Hepatocyte (in vitro differentiated cells): Measurements from ENCODE around the gene BBS1.

Experiments used
- EZH2 ChIP-seq: fragments of 200-600 bp; sonication (generic); IDR thresholded peaks from 2 replicates; pipeline ENCODE4 v1.6.1; 2016; ENCODE audit warnings: antibody characterized with exemption, mild to moderate bottlenecking, borderline replicate concordance
- TF ChIP-seq, protein P1 (sequence below): fragments of 200-600 bp; sonication (generic); IDR thresholded peaks from 2 replicates; pipeline ENCODE4 v1.5.1; 2016; ENCODE audit warnings: antibody characterized with exemption, mild to moderate bottlenecking; ENCODE audit not compliant: poor library complexity

DNA sequence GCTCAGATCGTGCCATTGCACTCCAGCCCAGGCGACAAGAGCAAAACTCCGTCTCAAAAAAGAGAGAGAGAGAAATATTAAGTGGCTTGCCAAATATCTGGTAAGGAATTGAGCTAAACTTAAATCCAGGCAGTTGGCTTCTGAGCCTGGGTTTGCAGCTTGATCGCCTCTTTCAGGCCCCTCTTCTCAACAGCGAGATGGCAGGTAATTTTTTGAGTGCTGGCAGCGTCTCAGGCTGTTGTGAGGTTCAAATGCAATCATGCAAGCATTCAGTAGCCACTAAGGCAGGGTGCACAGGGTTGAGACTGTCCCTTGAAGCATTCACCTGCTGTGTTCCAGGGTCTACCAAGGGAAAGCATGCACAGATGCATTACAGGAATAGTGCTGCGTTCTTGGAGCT, 58.6 kb downstream of the BBS1 start:
- TF ChIP-seq, protein P1, sequence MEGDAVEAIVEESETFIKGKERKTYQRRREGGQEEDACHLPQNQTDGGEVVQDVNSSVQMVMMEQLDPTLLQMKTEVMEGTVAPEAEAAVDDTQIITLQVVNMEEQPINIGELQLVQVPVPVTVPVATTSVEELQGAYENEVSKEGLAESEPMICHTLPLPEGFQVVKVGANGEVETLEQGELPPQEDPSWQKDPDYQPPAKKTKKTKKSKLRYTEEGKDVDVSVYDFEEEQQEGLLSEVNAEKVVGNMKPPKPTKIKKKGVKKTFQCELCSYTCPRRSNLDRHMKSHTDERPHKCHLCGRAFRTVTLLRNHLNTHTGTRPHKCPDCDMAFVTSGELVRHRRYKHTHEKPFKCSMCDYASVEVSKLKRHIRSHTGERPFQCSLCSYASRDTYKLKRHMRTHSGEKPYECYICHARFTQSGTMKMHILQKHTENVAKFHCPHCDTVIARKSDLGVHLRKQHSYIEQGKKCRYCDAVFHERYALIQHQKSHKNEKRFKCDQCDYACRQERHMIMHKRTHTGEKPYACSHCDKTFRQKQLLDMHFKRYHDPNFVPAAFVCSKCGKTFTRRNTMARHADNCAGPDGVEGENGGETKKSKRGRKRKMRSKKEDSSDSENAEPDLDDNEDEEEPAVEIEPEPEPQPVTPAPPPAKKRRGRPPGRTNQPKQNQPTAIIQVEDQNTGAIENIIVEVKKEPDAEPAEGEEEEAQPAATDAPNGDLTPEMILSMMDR: no peak
- no peak for TF ChIP-seq EZH2
